ENCODE data around the gene SLC9A9.

The SLC9A9 gene

GRCh38 chr3:143496191-143496590 is 352.1 kb downstream of the SLC9A9 start:
- TF ChIP-seq CTCF (IDR thresholded peaks at IDR 0.05; ENCODE audit: low read depth, low read length, missing control alignments): no peak
- DNase-seq (ENCODE audit: extremely low read depth, low read depth): no peak
- H3K4me3 ChIP-seq (replicated peaks; ENCODE audit: low read depth, low read length): no peak overlapping the region

GRCh38 chr3:143495527-143495926 is 352.7 kb downstream of the SLC9A9 start:
- no peak overlapping the region for H3K4me3 ChIP-seq (replicated peaks; ENCODE audit: low read depth, low read length)
- no peak for DNase-seq (ENCODE audit: extremely low read depth, low read depth)
- TF ChIP-seq CTCF (IDR thresholded peaks at IDR 0.05; ENCODE audit: low read depth, low read length, missing control alignments): no peak

- no peak for TF ChIP-seq CTCF (IDR thresholded peaks at IDR 0.05; ENCODE audit: low read depth, low read length, missing control alignments)
- H3K4me3 ChIP-seq (replicated peaks; ENCODE audit: low read depth, low read length): no peak overlapping the region
- no peak for DNase-seq (ENCODE audit: extremely low read depth, low read depth)
Measured at GRCh38 chr3:143486611-143487010, 361.7 kb downstream of the SLC9A9 start.

- H3K4me3 ChIP-seq (replicated peaks; ENCODE audit: low read depth, low read length): no peak overlapping the region
- DNase-seq (ENCODE audit: extremely low read depth, low read depth): no peak
- TF ChIP-seq CTCF (IDR thresholded peaks at IDR 0.05; ENCODE audit: low read depth, low read length, missing control alignments): no peak
Measured at GRCh38 chr3:143484846-143485512, 363.3 kb downstream of the SLC9A9 start.

GRCh38 chr3:143483214-143483613 is 365.1 kb downstream of the SLC9A9 start:
- TF ChIP-seq CTCF (IDR thresholded peaks at IDR 0.05; ENCODE audit: low read depth, low read length, missing control alignments): no peak
- H3K4me3 ChIP-seq (replicated peaks; ENCODE audit: low read depth, low read length): no peak overlapping the region
- DNase-seq (ENCODE audit: extremely low read depth, low read depth): no peak

- TF ChIP-seq CTCF (IDR thresholded peaks at IDR 0.05; ENCODE audit: low read depth, low read length, missing control alignments): no peak
- no peak for DNase-seq (ENCODE audit: extremely low read depth, low read depth)
- H3K4me3 ChIP-seq (replicated peaks; ENCODE audit: low read depth, low read length): no peak overlapping the region
Measured at GRCh38 chr3:143482106-143483088, 365.9 kb downstream of the SLC9A9 start.

Measured in HFF-Myc (cell line).